Psoas muscle (tissue), 8 donors: ENCODE measurements around the gene AP4E1. TPM values are rescaled to one million over a fixed set of nuclear protein-coding genes. Genes with fewer than 3 reads are reported as not detected.

Experiments
- ATAC-seq, 4 donors: fragments of 200-7000 bp; cut with Tn5 transposase; one replicate each; pipeline ENCODE4 v1.9.1; 2020; ENCODE audit warnings: moderate library complexity in 3 of 4, mild to moderate bottlenecking in 2 of 4
- DNase-seq, 2 donors: peaks; one replicate each; pipeline ENCODE4 v3.0.0-alpha.2; 2020
- H3K27ac ChIP-seq: fragments of 200-600 bp; one replicate; pipeline ENCODE4 v1.8.0; 2022
- H3K27me3 ChIP-seq, 3 donors: fragments of 200-600 bp in 1 of 3; one replicate each; pipeline versions ENCODE4 v1.6.1 to v1.8.0; 2013 to 2022; ENCODE audit warnings: low read length in 2 of 3, mild to moderate bottlenecking in 2 of 3, moderate library complexity in 1 of 3; ENCODE audit not compliant: insufficient read depth in 3 of 3
- H3K36me3 ChIP-seq, 2 donors: fragments of 200-600 bp in 1 of 2; one replicate each; pipeline versions ENCODE4 v1.6.1 to v1.8.0; 2013 to 2022; ENCODE audit warnings: low read depth in 1 of 2, mild to moderate bottlenecking in 1 of 2, moderate library complexity in 1 of 2; ENCODE audit not compliant: insufficient read depth in 1 of 2
- H3K4me1 ChIP-seq: fragments of 200-600 bp; one replicate; pipeline ENCODE4 v1.8.0; 2022
- H3K4me3 ChIP-seq: fragments of 200-600 bp; one replicate; pipeline ENCODE4 v1.8.0; 2022; ENCODE audit warnings: mild to moderate bottlenecking
- H3K9me3 ChIP-seq: fragments of 200-600 bp; one replicate; pipeline ENCODE4 v1.8.0; 2022
- CTCF ChIP-seq: fragments of 200-600 bp; IDR thresholded peaks from one replicate; pipeline ENCODE4 v1.8.0; 2022; ENCODE audit warnings: antibody characterized with exemption
- WGBS, 3 donors: extraction: QIAGEN DNeasy Blood & Tissue Kit; methylation state at CpG; one replicate each; pipeline versions ENCODE4 v1.1.6 to v1.1.7; 2013; 5-methylcytosine and 5-hydroxymethylcytosine counted together
- intact Hi-C, 2 donors: fragments of 100-400 bp; cut with DNase I; formaldehyde crosslinking; loops; one replicate each; pipeline versions ENCODE4 v1.11.0 to v1.14.2; 2022
- polyA plus RNA-seq, 3 donors: library from polyadenylated mRNA; stranded (reverse); fragments of 200-250 nt; gene quantifications; one replicate each; pipeline ENCODE4 v1.2.3, GENCODE V29; 2013
- total RNA-seq, 4 donors: library from RNA; stranded (reverse); fragmentation: NEBNext Ultra II Directional in 2 of 4; extraction: Animal tissue kit (Norgen Biotek cat#: 25700) in 2 of 4; gene quantifications; one replicate each; pipeline versions ENCODE4 v1.2.1 to v1.2.4, GENCODE V29; 2021 to 2023
- donor health status: healthy with polysubstance abuse.
- donor health status: DM: no; HTN: no; CAD: no; lungs with moderate emphysema.
- donor health status: Bipolar disorder and iron deficiency.
- donor health status: healthy.
- donor health status: DM: yes; HTN: yes; CAD: no.
- donor health status: DM: no; HTN: no; CAD: no.
- donor health status: DM: no; HTN: no; CAD: no.
- donor health status: DM: yes; HTN: yes; CAD: no.

AP4E1 gene
- total and polyA plus RNA-seq, 7 donors: 4.4 to 16.6 (median 11.9) TPM

GRCh38 chr15:51054535-51054934 is 146.1 kb downstream of the AP4E1 start:
- no peak overlapping the region for H3K27ac ChIP-seq
- 71 to 92% (median 79%) methylated on average over 1 of the region's 1 CpG for WGBS, 3 donors
- intact Hi-C loops: no loop called here

More at GRCh38 chr15:51054535-51054934, 146.1 kb downstream of the AP4E1 start:
- no peak for ATAC-seq
- no peak for DNase-seq
- TF ChIP-seq CTCF: no peak
- H3K4me3 ChIP-seq: no peak overlapping the region
- no peaks in the 10 kb centered on the region for H3K4me1 ChIP-seq
- no peaks in the 10 kb centered on the region for H3K9me3 ChIP-seq
- no peaks in the 10 kb centered on the region for H3K27me3 ChIP-seq
- H3K36me3 ChIP-seq: no peaks in the 10 kb centered on the region

Other genes starting within 250 kb of the AP4E1 start
- 10 to 100 TPM in 3 of 4 donors, 1 to 10 TPM in 1; 8.0 to 11.4 (median 10.7) TPM for gene TRPM7, start 221.9 kb upstream of the AP4E1 start, total RNA-seq
- 1 to 10 TPM; 4.2 to 9.3 (median 4.2) TPM for gene TRPM7, start 221.9 kb upstream of the AP4E1 start, polyA plus RNA-seq
- gene SPPL2A, start 143.0 kb upstream of the AP4E1 start, total RNA-seq: 100 to 1,000 TPM; 124 to 303 (median 255) TPM
- 100 to 1,000 TPM in 1 of 3 donors, 10 to 100 TPM in 2; 70.6 to 187 (median 75.6) TPM for gene SPPL2A, start 143.0 kb upstream of the AP4E1 start, polyA plus RNA-seq
- gene TNFAIP8L3, start 186.2 kb downstream of the AP4E1 start, total RNA-seq: 10 to 100 TPM in 1 of 4 donors, 1 to 10 TPM in 1, under 1 TPM in 2; 0.61 to 14.1 (median 1.6) TPM
- gene TNFAIP8L3, start 186.2 kb downstream of the AP4E1 start, polyA plus RNA-seq: 10 to 100 TPM in 1 of 3 donors, under 1 TPM in 2; 0.52 to 47.3 (median 0.77) TPM